HUES64 (cell line): ENCODE data around the gene MS4A15.

Experiments used
- H3K27ac ChIP-seq: 2 replicates; pipeline ENCODE4 v1.7.0; 2013; ENCODE audit warnings: low read depth, low read length, inconsistent platforms
- H3K27me3 ChIP-seq: 2 replicates; pipeline ENCODE4 v1.6.1; 2013; ENCODE audit warnings: mild to moderate bottlenecking, low read length; ENCODE audit not compliant: insufficient read depth
- H3K36me3 ChIP-seq: 2 replicates; pipeline ENCODE4 v1.6.1; 2013; ENCODE audit warnings: mild to moderate bottlenecking, low read length; ENCODE audit not compliant: insufficient read depth
- H3K4me1 ChIP-seq: 2 replicates; pipeline ENCODE4 v1.6.1; 2013; ENCODE audit warnings: mild to moderate bottlenecking, low read length, moderate library complexity; ENCODE audit not compliant: insufficient read depth
- H3K4me3 ChIP-seq: 2 replicates; pipeline ENCODE4 v1.5.1; 2013; ENCODE audit warnings: mild to moderate bottlenecking, low read length, moderate library complexity
- H3K9ac ChIP-seq: 2 replicates; pipeline ENCODE4 v1.6.1; 2013; ENCODE audit warnings: mild to moderate bottlenecking, low read depth, low read length
- H3K9me3 ChIP-seq: 2 replicates; pipeline ENCODE4 v1.6.1; 2013; ENCODE audit warnings: low read depth, low read length; ENCODE audit not compliant: insufficient read depth
- WGBS: fragments of 150-250, 120-280 bp; methylation state at CpG from one replicate; pipeline ENCODE4 v1.1.7; 2013; ENCODE audit warnings: missing lambda C conversion rate; 5-methylcytosine and 5-hydroxymethylcytosine counted together

Gene MS4A15

DNA sequence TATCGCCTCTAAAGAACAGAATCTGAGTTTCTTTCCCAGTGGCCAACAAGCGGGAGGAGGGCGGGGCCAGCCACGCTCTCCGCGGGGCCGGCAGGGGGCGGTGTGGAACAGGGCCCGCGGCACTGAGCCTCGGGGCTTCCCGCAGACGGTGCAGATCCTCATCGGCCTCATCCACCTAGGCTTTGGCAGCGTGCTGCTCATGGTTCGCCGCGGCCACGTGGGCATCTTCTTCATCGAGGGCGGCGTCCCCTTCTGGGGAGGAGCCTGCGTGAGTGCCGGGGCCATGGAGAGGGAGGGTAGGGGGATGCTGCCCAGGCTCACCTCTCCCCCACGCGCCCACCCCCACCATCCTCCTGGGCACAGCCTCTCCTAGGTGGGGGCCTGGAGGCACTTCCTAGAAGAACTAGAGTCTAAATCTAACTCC is 10.7 kb downstream of the MS4A15 start:
- WGBS, result 70% methylated on average over 26 of the region's 26 CpGs
- no peak overlapping the region for H3K9ac ChIP-seq
- H3K9me3 ChIP-seq, result no peaks in the 10 kb centered on the region
- no peak overlapping the region for H3K4me3 ChIP-seq
- no peaks in the 10 kb centered on the region for H3K36me3 ChIP-seq
- no peak overlapping the region for H3K27ac ChIP-seq
- H3K27me3 ChIP-seq, result 0 out of 2 replicates have a peak, but pooled peaks cover 3% of the 10 kb centered on the region
- H3K4me1 ChIP-seq, result no peaks in the 10 kb centered on the region

DNA sequence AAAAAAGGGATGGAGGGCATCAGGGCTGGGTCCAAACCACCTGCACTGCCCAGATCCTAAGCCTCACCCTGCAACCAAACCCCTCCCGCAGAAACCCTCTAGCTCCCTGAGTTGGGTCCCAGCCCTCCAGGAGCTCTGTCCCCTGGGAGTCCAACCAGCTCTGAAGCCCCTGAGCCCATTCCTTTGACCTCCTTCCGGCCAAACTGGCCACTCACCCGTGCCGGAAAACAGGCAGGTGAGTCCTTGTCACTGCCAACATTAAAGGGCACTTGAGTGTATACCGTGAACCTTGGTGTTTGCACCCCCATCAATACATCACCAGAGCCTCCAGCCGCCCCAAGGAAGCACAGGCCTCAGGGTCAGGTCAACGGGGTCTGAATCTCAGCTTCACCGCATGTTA is 11.5 kb downstream of the MS4A15 start:
- no peaks in the 10 kb centered on the region for H3K4me1 ChIP-seq
- H3K27me3 ChIP-seq, result 0 out of 2 replicates have a peak, but pooled peaks cover 3% of the 10 kb centered on the region
- H3K36me3 ChIP-seq, result no peaks in the 10 kb centered on the region
- no peak overlapping the region for H3K27ac ChIP-seq
- H3K9ac ChIP-seq, result no peak overlapping the region
- 95% methylated on average over 8 of the region's 8 CpGs for WGBS
- no peak overlapping the region for H3K4me3 ChIP-seq
- H3K9me3 ChIP-seq, result no peaks in the 10 kb centered on the region

DNA sequence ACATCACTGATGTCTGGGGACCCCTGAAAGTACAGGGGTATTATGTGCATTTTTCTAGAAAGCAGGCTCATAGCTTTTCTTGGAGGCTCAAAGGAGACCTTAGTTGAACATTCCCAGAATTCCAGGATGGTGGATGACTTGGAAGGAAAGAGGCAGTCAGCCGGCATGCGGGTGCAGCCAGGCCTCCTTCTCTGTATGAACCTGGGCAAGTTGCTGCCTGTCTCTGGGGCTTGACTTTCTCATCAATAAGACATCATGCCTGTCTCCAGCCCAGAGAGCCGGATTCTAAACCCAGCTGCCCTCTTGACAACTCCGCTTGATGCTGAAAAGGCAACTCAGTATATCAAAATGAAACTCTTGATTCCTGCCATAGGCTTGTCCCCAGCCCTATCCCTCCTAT is 12.6 kb downstream of the MS4A15 start:
- 0 out of 2 replicates have a peak, but pooled peaks cover 3% of the 10 kb centered on the region for H3K27me3 ChIP-seq
- H3K9me3 ChIP-seq, result no peaks in the 10 kb centered on the region
- no peaks in the 10 kb centered on the region for H3K36me3 ChIP-seq
- H3K27ac ChIP-seq, result no peak overlapping the region
- H3K4me3 ChIP-seq, result no peak overlapping the region
- 89% methylated on average over 4 of the region's 4 CpGs for WGBS
- H3K4me1 ChIP-seq, result no peaks in the 10 kb centered on the region
- H3K9ac ChIP-seq, result no peak overlapping the region

DNA sequence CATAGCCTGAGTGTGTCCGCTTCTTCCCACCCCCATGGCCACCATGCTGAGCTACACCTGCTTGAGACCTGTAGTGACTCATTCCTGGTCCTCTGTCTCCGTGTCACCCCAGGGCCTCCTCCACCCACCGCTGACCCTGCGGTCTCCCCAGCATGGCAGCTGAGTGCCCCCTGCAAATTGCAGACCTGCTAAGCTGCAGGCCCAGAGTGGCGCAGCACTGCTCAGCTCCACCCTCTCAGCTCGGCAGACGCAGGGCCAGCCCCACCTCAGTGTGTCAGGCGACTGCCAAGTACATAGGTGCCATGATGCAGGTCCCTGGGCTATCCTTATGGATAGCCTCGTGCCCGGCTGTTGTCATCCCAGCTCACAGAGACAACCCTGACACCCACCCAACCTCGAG is 13.1 kb downstream of the MS4A15 start:
- 91% methylated on average over 11 of the region's 11 CpGs for WGBS
- Histone ChIP-seq H3K9me3 (no peaks in the 10 kb centered on the region), H3K36me3 (no peaks in the 10 kb centered on the region), H3K27me3 (0 out of 2 replicates have a peak, but pooled peaks cover 3% of the 10 kb centered on the region), H3K9ac (no peak overlapping the region), H3K27ac (no peak overlapping the region), H3K4me3 (no peak overlapping the region), H3K4me1 (no peaks in the 10 kb centered on the region)

DNA sequence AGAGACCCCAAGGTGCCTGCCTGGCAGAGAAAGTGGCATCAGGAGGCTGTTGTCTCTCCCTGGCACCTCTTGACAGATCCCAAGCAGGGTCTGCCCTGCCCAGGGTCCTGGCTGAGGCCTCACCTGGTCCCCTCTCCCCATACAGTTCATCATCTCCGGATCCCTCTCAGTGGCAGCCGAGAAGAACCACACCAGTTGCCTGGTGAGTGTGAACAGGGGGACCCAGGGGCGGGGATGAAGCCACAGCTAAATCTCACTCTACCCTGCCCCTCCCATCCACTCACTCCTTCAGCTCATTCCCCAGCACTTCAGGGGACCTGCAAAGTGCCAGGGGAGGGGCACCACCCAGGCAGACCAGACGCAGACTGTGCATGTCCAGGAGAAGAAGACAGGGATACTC is 14.5 kb downstream of the MS4A15 start:
- no peaks in the 10 kb centered on the region for H3K9me3 ChIP-seq
- H3K4me3 ChIP-seq, result no peak overlapping the region
- 0 out of 2 replicates have a peak, but pooled peaks cover 3% of the 10 kb centered on the region for H3K27me3 ChIP-seq
- H3K36me3 ChIP-seq, result no peaks in the 10 kb centered on the region
- H3K9ac ChIP-seq, result no peak overlapping the region
- no peak overlapping the region for H3K27ac ChIP-seq
- WGBS, result 91% methylated on average over 4 of the region's 4 CpGs
- H3K4me1 ChIP-seq, result no peaks in the 10 kb centered on the region

DNA sequence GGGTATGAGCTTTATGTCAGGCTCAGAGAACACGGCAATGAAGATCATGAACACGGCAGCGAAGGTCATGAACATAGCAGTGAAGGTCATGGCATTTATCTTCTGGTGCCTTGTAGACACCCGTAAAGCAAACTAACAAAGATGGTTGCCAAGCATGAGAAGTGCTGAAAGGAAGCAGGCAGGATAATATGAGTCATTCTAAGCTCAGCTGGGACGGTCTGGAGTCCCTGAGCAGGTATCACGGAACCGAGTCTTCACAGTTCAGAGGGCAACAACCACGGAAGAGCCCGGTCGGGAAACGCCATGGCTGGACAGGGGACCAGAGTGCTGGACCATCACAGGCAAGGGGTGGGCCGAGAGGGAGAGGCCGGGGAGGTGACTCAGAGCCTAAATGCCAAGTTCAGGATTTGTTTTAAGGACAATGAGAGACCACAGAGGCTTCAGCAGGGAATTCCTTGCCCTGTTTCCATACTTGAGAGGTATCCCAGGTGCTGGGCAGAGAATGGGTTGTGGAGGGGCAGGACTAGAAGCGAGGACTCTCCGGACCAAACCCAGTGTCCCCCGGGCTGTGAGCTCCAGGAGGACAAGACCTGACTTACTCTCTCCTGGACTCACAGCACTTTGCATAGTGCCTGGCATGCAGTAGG is 15.3 kb downstream of the MS4A15 start:
- 0 out of 2 replicates have a peak, but pooled peaks cover 2% of the 10 kb centered on the region for H3K27me3 ChIP-seq
- no peaks in the 10 kb centered on the region for H3K9me3 ChIP-seq
- 91% methylated on average over 16 of the region's 16 CpGs for WGBS
- H3K4me1 ChIP-seq, result no peaks in the 10 kb centered on the region
- H3K9ac ChIP-seq, result no peak overlapping the region
- H3K36me3 ChIP-seq, result no peaks in the 10 kb centered on the region
- H3K27ac ChIP-seq, result no peak overlapping the region
- no peak overlapping the region for H3K4me3 ChIP-seq

DNA sequence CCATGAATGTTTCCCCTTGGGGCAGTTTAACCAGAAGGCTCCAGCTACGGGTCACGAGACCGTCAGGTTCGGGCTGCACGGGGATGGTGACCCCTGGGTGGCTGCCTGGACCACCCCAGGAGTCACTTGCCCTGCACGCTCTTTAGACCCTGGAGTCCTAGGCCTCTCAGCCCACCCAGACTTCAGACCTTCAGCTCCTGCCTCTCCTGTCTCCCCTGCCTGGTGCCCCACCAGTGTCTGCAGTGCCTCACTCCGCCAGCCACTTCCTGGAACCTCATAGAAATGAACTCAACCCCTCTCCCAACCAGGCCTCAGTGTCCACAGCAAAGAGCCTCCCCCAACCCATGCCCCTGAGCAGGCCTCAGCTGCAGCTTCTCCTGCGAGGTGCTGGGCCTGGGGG is 16.0 kb downstream of the MS4A15 start:
- no peak overlapping the region for H3K27ac ChIP-seq
- no peaks in the 10 kb centered on the region for H3K36me3 ChIP-seq
- H3K4me3 ChIP-seq, result no peak overlapping the region
- H3K9me3 ChIP-seq, result no peaks in the 10 kb centered on the region
- H3K9ac ChIP-seq, result no peak overlapping the region
- no peaks in the 10 kb centered on the region for H3K27me3 ChIP-seq
- 94% methylated on average over 8 of the region's 8 CpGs for WGBS
- no peaks in the 10 kb centered on the region for H3K4me1 ChIP-seq

DNA sequence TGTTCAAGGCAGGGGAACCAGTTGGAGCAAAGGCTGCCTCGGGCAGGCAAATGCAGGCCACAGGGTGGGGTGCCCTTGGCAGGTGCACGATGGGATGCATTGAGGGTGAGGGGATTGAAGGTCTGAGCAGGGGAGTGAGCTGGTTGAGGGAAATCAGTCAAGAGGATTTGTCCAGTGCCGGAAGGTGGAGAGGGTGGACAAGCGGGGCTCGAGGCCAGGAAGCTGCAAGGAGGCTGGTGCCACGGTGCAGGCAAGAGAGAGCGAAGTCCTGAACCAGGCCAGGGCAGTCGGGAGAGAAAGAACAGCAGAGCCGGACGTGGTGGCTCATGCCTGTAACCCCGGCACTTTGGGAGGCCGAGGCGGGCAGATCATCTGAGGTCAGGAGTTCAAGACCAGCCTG is 18.1 kb downstream of the MS4A15 start:
- Histone ChIP-seq H3K4me3 (no peak overlapping the region), H3K9me3 (no peaks in the 10 kb centered on the region), H3K9ac (no peak overlapping the region), H3K4me1 (no peaks in the 10 kb centered on the region), H3K36me3 (no peaks in the 10 kb centered on the region), H3K27me3 (no peaks in the 10 kb centered on the region), H3K27ac (no peak overlapping the region)
- WGBS, result 88% methylated on average over 13 of the region's 13 CpGs

DNA sequence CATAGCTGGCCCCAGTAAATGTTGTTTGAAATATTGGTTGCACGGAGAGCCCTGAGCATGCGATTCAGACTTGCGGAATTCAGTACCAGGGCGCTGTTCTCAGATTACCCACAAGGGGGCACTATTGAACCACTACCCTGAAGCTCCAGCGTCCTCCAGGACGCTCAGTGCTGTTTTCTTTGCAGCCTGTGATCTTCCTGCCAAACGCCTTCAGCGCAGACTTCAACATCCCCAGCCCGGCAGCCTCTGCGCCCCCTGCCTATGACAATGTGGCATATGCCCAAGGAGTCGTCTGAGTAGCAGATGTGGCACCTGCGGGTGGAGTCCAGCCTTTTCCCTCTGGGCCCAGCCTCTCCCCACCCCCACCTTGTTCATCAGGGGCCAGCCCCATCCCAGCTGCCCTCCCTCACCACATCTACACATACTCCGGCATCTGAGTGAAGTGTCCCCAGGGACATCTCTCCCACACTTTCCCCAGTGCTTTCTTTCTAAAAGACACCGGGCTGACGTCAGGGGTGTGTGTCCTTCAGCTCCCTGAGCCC is 18.8 kb downstream of the MS4A15 start:
- 24% methylated on average over 15 of the region's 15 CpGs for WGBS
- Histone ChIP-seq H3K9me3 (no peaks in the 10 kb centered on the region), H3K4me3 (no peak overlapping the region), H3K4me1 (no peaks in the 10 kb centered on the region), H3K27me3 (no peaks in the 10 kb centered on the region), H3K36me3 (no peaks in the 10 kb centered on the region), H3K9ac (no peak overlapping the region), H3K27ac (no peak overlapping the region)

DNA sequence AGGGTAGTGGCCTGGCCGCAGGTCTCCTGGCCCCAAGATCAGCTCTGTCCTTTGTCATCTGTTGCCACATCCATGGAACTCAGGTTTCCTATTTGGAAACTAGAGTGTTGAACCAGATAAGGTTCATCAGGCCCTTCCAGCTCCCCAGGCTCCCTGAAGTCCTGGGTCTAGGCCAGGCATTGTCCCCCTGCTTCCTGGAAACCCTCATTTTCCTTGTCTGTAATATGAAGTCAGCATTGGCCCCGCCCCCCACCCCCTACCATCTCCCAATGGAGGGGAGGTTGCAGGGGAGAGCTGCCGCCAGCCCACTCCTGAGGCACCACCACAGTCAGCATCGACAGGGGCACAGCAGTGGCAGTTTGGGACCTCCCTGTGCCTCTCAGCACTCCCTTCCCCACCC is 19.5 kb downstream of the MS4A15 start:
- Histone ChIP-seq H3K4me1 (no peaks in the 10 kb centered on the region), H3K9me3 (no peaks in the 10 kb centered on the region), H3K9ac (no peak overlapping the region), H3K27ac (no peak overlapping the region), H3K4me3 (no peak overlapping the region), H3K27me3 (no peaks in the 10 kb centered on the region), H3K36me3 (no peaks in the 10 kb centered on the region)
- 74% methylated on average over 2 of the region's 4 CpGs for WGBS

DNA sequence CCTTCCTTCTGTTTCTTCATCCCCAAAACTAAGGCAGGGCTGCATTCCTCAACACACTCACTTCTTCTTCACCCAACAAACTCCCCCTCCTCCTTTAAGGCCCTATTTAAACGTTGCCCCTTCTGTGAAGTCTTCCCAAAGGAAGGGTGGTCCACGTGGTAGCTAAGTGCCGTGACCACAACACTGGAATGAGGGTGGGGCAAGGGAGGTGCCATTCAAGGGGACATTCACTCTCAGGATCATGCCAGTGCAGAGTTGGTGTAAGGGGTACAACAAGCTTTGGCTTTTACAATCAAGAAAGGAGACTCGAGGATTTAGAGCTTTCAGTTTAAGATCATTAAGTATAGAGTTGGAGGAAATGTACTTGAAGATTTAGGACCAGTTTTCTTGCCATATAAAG is 20.4 kb downstream of the MS4A15 start:
- Histone ChIP-seq H3K9ac (no peak overlapping the region), H3K27ac (no peak overlapping the region), H3K9me3 (no peaks in the 10 kb centered on the region), H3K36me3 (no peaks in the 10 kb centered on the region), H3K4me1 (no peaks in the 10 kb centered on the region), H3K4me3 (no peak overlapping the region), H3K27me3 (no peaks in the 10 kb centered on the region)
- WGBS, result 65% methylated on average over 4 of the region's 4 CpGs

DNA sequence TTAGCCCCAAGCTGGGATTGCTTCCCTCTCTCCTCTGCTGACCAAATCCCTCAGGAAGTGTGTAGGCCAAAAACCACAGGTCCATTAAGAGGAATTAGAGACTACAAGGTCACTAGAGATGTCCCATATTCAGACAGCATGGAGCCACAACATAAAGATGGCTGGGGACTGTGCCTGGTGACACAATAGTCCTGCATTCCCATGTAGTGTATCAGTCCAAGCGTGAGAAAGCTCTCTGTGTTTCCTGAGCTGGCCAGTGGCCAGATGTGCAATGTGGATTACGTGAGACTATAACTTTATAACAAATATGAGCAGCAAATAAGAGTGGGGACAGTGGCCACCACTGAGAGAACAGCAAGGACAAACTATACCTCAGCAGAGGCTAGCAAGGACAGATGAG is 20.9 kb downstream of the MS4A15 start:
- H3K9me3 ChIP-seq, result no peaks in the 10 kb centered on the region
- no peaks in the 10 kb centered on the region for H3K4me1 ChIP-seq
- WGBS, result 79% methylated on average over 2 of the region's 2 CpGs
- no peaks in the 10 kb centered on the region for H3K27me3 ChIP-seq
- no peak overlapping the region for H3K9ac ChIP-seq
- no peak overlapping the region for H3K27ac ChIP-seq
- no peaks in the 10 kb centered on the region for H3K36me3 ChIP-seq
- H3K4me3 ChIP-seq, result no peak overlapping the region
